Stomach (tissue), 9 donors: ENCODE data around the gene DNAI1. TPM values are rescaled to one million over a fixed set of nuclear protein-coding genes. Genes with fewer than 3 reads are reported as not detected.
"Not testable (repeated sequence)": the region's sequence is repeated elsewhere in the genome, so short reads cannot be mapped to it uniquely, and the experiment has no call there.

Experiments
- DNase-seq, 2 donors: peaks; one replicate each; pipeline versions ENCODE4 v3.0.0 to v3.0.0-alpha.2; 2013 to 2019
- H3K27ac ChIP-seq, 5 donors: fragments of 200-600 bp in 4 of 5; sonication (generic) in 4 of 5; one replicate each; pipeline ENCODE4 v1.5.1; 2013 to 2019; ENCODE audit warnings: mild to moderate bottlenecking in 1 of 5, moderate library complexity in 1 of 5
- H3K27me3 ChIP-seq, 3 donors: fragments of 200-600 bp; sonication (generic); one replicate each; pipeline ENCODE4 v1.5.1; 2017 to 2019; ENCODE audit warnings: mixed run types in 1 of 3
- H3K36me3 ChIP-seq, 4 donors: fragments of 200-600 bp; sonication (generic); 1 replicate in 3 of 4; 2 replicates in 1 of 4; pipeline ENCODE4 v1.5.1; 2016 to 2019
- H3K4me1 ChIP-seq, 4 donors: fragments of 200-600 bp; sonication (generic); one replicate each; pipeline ENCODE4 v1.5.1; 2016 to 2019
- H3K4me3 ChIP-seq, 4 donors: fragments of 200-600 bp; sonication (generic) in 3 of 4; one replicate each; pipeline ENCODE4 v1.5.1; 2016 to 2019; ENCODE audit warnings: mild to moderate bottlenecking in 1 of 4
- H3K9me3 ChIP-seq, 4 donors: fragments of 200-600 bp; sonication (generic); one replicate each; pipeline ENCODE4 v1.5.1; 2016 to 2019
- EP300 ChIP-seq: sonication (generic); formaldehyde crosslinking; IDR thresholded peaks from one replicate; pipeline ENCODE4 v1.6.1; 2017; ENCODE audit warnings: antibody characterized with exemption
- POLR2A ChIP-seq, 4 donors: fragments of 450-650 bp; IDR thresholded peaks; one replicate each; pipeline ENCODE4 v1.6.1; 2016; ENCODE audit warnings: antibody characterized with exemption in 4 of 4, control low read depth in 2 of 4, mild to moderate bottlenecking in 1 of 4, moderate library complexity in 1 of 4
- POLR2AphosphoS5 ChIP-seq, 3 donors: sonication (generic); formaldehyde crosslinking; IDR thresholded peaks; one replicate each; pipeline ENCODE4 v1.6.1; 2016; ENCODE audit warnings: antibody characterized with exemption in 3 of 3
- WGBS, 5 donors: extraction: QIAGEN DNeasy Blood & Tissue Kit in 3 of 5; methylation state at CpG; one replicate each; pipeline versions ENCODE4 v1.1.5 to v1.1.7; 2013 to 2018; 5-methylcytosine and 5-hydroxymethylcytosine counted together
- intact Hi-C: fragments of 100-400 bp; cut with DNase I; formaldehyde crosslinking; loops from one replicate; pipeline ENCODE4 v1.15.1; 2023; ENCODE audit warnings: low total_unique reads
- polyA plus RNA-seq, 3 donors: library from polyadenylated mRNA; stranded (reverse); fragments of 200-250 nt; gene quantifications; one replicate each; pipeline ENCODE4 v1.2.3, GENCODE V29; 2013
- total RNA-seq, 5 donors: library from RNA; depleted of rRNA; stranded (reverse); fragments of >200 nt; gene quantifications; one replicate each; pipeline versions ENCODE4 v1.1.0 to v1.2.3, GENCODE V29; 2014 to 2016
- TF ChIP-seq, protein P1 (sequence below), 7 experiments: fragments of 450-650 bp in 4 of 7; fragments of 200-600 bp in 3 of 7; sonication (generic) in 3 of 7; IDR thresholded peaks; one replicate each; pipeline ENCODE4 v1.5.1; 2016 to 2019; ENCODE audit warnings: antibody characterized with exemption in 7 of 7, control low read depth in 2 of 7, mild to moderate bottlenecking in 1 of 7
- donor health status: healthy with polysubstance abuse.
- donor health status: Bipolar disorder and iron deficiency.
- donor health status: healthy.

DNAI1 gene
- total and polyA plus RNA-seq, 8 donors: 0.31 to 1.0 TPM; not detected in 6

DNA sequence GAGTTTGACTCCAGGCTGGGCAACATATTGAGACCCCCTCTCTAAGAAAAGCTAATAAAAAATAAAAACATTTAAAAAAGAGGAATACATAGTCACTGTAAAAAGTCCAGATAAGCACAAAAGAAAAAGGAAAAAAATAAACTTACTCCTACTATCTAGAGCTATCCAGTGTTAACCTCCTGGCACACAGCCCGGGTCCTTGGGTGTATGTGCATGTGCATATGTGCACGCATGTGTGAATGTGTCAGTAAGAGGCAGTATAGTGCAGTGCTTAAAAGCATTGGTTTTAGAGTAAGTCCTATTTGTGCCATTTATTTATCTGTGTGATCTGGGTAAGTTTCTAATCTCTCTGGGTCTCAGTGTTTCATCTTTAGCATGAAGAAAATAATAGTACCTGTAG, 26.9 kb upstream of the DNAI1 start:
- Histone ChIP-seq H3K27ac (no peak overlapping the region), H3K36me3 (no peaks in the 10 kb centered on the region), H3K4me3 (no peak overlapping the region), H3K4me1 (peaks cover 0 to 30% (median 21%) of the 10 kb centered on the region in 4 donors), H3K9me3 (no peaks in the 10 kb centered on the region), H3K27me3 (no peaks in the 10 kb centered on the region)
- TF ChIP-seq POLR2AphosphoS5 (IDR thresholded peaks at IDR 0.05): no peak
- intact Hi-C loops: no loop called here
- peak; percentile 28 to 40 for DNase-seq
- WGBS, 5 donors: 47 to 70% (median 62%) methylated on average over 2 of the region's 2 CpGs

DNA sequence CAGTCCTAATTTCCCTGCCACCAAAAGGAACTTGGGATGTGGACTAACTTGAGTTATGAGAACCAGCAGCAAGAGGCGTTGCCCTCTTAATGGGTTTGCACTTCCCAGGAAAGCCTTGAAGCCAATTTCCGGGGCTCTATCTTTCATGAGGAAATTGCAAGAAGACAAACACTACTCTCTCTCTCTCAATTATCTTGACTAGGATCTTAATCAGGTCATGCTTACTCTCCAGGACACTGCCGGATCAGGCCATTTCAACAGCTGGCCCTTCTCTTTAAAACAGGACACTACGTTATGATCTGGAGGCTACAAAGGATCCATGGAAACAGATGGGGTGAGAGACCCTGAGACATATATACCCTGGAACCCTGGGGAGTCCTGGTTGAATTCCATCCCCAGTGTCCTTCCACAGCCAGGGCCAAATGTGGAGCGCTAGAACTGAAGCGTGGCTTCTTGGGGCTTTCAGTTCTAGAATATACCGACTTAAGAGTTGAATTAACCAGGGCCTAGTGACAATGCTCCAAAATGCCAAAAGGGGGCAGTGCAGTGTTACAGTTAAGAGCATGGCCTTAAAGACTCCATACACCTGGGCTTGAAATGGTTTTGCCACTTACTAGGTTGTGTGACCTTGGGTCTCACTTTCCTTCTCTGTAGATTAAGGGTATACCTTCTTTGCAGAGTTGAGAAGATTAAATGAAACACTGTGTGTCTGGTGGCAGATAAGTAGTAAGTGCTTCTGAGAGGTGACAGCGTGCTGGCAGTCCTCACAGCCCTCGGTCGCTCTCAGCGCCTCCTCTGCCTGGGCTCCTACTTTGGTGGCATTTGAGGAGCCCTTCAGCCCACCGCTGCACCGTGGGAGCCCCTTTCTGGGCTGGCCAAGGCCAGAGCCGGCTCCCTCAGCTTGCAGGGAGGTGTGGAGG, 21.3 kb upstream of the DNAI1 start:
- intact Hi-C loops: loop anchor here (5.0 kb wide), 1 partner anchor 60 kb away; no protein-coding TSS in a partner anchor
- 66 to 73% (median 68%) methylated on average over 12 to 14 of the region's 14 CpGs for WGBS, 5 donors

DNA sequence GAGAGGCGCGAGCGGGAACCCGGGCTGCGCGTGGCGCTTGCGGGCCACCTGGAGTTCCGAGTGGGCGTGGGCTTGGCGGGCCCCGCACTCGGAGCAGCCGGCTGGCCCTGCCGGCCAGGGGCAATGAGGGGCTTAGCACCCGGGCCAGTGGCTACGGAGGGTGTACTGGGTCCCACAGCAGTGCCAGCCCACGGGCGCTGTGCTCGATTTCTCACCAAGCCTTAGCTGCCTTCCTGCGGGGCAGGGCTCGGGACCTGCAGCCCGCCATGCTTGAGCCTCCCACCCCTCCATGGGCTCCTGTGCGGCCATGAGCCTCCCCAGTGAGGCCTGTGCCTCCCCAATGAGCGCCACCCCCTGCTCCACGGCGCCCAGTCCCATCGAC, 20.7 kb upstream of the DNAI1 start:
- not testable (repeated sequence) for DNase-seq, H3K9me3 ChIP-seq, H3K4me3 ChIP-seq, H3K27ac ChIP-seq, H3K27me3 ChIP-seq
- WGBS, 5 donors: 91 to 97% (median 95%) methylated on average over 13 to 28 of the region's 28 CpGs
- Histone ChIP-seq H3K4me1 (peaks cover 0 to 13% (median 6%) of the 10 kb centered on the region in 4 donors), H3K36me3 (peaks cover 0 to 13% (median 11%) of the 10 kb centered on the region in 4 donors)
- intact Hi-C loops: loop anchor here (5.0 kb wide), 1 partner anchor 59 kb away; no protein-coding TSS in a partner anchor

More for the DNA sequence above, 21.3 kb upstream of the DNAI1 start:
- DNase-seq: peak; percentile 70 to 90
- no peaks in the 10 kb centered on the region for H3K9me3 ChIP-seq
- peaks cover 0 to 13% (median 6%) of the 10 kb centered on the region in 4 donors for H3K4me1 ChIP-seq
- TF ChIP-seq POLR2A (IDR thresholded peaks at IDR 0.05): no peak
- TF ChIP-seq, protein P1, sequence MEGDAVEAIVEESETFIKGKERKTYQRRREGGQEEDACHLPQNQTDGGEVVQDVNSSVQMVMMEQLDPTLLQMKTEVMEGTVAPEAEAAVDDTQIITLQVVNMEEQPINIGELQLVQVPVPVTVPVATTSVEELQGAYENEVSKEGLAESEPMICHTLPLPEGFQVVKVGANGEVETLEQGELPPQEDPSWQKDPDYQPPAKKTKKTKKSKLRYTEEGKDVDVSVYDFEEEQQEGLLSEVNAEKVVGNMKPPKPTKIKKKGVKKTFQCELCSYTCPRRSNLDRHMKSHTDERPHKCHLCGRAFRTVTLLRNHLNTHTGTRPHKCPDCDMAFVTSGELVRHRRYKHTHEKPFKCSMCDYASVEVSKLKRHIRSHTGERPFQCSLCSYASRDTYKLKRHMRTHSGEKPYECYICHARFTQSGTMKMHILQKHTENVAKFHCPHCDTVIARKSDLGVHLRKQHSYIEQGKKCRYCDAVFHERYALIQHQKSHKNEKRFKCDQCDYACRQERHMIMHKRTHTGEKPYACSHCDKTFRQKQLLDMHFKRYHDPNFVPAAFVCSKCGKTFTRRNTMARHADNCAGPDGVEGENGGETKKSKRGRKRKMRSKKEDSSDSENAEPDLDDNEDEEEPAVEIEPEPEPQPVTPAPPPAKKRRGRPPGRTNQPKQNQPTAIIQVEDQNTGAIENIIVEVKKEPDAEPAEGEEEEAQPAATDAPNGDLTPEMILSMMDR (IDR thresholded peaks at IDR 0.05): peak in 5 of 7 experiments; percentile 59 to 79 (median 71)
- no peak overlapping the region for H3K4me3 ChIP-seq
- H3K27me3 ChIP-seq: no peaks in the 10 kb centered on the region
- H3K36me3 ChIP-seq: peaks cover 0 to 13% (median 11%) of the 10 kb centered on the region in 4 donors
- no peak overlapping the region for H3K27ac ChIP-seq

DNA sequence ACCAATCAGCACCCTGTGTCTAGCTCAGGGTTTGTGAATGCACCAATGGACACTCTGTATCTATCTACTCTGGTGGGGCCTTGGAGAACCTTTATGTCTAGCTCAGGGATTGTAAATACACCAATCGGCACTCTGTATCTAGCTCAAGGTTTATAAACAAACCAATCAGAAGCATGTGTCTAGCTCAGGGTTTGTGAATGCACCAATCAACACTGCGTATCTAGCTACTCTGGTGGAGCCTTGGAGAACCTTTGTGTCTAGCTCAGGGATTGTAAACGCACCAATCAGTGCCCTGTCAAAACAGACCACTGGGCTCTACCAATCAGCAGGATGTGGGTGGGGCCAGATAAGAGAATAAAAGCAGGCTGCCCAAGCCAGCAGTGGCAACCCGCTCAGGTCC, 20.1 kb upstream of the DNAI1 start:
- 88 to 94% (median 92%) methylated on average over 4 of the region's 4 CpGs for WGBS, 5 donors
- intact Hi-C loops: loop anchor here (5.0 kb wide), 1 partner anchor 59 kb away; no protein-coding TSS in a partner anchor

DNA sequence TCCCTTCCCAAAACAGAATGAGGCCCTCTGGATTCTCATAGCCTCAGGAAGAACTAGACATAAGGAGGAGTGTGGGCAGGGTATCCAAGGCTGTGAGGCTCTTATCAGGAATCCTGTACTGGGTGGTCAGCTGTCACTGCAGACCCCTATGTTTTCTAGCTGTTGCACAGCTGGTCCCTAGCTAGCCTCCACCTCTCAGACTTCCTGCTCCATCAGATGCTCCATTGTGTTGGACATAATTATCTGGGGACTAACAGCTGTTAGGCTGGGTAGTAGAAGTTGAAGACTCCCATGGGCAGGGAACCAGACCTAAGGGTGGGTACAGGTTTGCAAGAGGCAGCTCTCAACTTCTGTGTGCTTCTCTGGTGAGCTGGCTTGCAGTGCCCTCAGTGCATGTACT, 18.6 kb upstream of the DNAI1 start:
- H3K36me3 ChIP-seq: peaks cover 0 to 13% (median 11%) of the 10 kb centered on the region in 4 donors
- intact Hi-C loops: no loop called here
- no peaks in the 10 kb centered on the region for H3K9me3 ChIP-seq
- no peak for TF ChIP-seq EP300
- no peak for TF ChIP-seq POLR2A (IDR thresholded peaks at IDR 0.05)
- no peak for TF ChIP-seq POLR2AphosphoS5 (IDR thresholded peaks at IDR 0.05)
- TF ChIP-seq, protein P1 (IDR thresholded peaks at IDR 0.05): no peak
- DNase-seq: no peak
- no peak overlapping the region for H3K4me3 ChIP-seq
- H3K4me1 ChIP-seq: peaks cover 0 to 13% (median 6%) of the 10 kb centered on the region in 4 donors
- no peak overlapping the region for H3K27ac ChIP-seq
- no peaks in the 10 kb centered on the region for H3K27me3 ChIP-seq

More for the DNA sequence above, 20.1 kb upstream of the DNAI1 start:
- H3K4me3 ChIP-seq, DNase-seq, H3K27ac ChIP-seq, H3K9me3 ChIP-seq, H3K27me3 ChIP-seq: not testable (repeated sequence)
- Histone ChIP-seq H3K36me3 (peaks cover 0 to 13% (median 11%) of the 10 kb centered on the region in 4 donors), H3K4me1 (peaks cover 0 to 13% (median 6%) of the 10 kb centered on the region in 4 donors)

DNA sequence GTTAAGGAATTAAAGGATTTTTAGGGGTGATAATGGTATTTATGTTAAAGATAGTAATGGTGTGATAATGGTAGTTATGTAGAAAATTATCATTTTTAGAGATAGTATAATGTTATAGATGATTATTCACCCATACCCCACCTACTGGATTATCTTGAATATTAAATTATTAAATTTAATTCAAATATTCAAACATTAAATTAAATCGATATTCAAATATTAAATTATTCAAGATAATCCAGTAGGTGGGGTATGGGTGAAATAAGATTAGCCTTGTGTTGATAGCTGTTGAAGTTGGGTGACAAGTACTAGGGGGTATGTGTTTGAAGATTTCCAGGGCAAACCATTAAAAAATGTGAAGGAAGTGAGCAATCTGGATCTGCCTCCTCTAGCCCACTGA, 15.8 kb upstream of the DNAI1 start:
- H3K9me3 ChIP-seq: no peaks in the 10 kb centered on the region
- peaks cover 0 to 13% (median 6%) of the 10 kb centered on the region in 4 donors for H3K4me1 ChIP-seq
- TF ChIP-seq, protein P1 (IDR thresholded peaks at IDR 0.05): no peak
- TF ChIP-seq EP300: no peak
- TF ChIP-seq POLR2A (IDR thresholded peaks at IDR 0.05): no peak
- TF ChIP-seq POLR2AphosphoS5 (IDR thresholded peaks at IDR 0.05): no peak

More for the DNA sequence above, 15.8 kb upstream of the DNAI1 start:
- Histone ChIP-seq H3K4me3 (no peak overlapping the region), H3K27me3 (no peaks in the 10 kb centered on the region), H3K36me3 (peaks cover 0 to 13% (median 11%) of the 10 kb centered on the region in 4 donors), H3K27ac (no peak overlapping the region)
- no peak for DNase-seq
- intact Hi-C loops: no loop called here
- 90 to 95% (median 94%) methylated on average over 1 of the region's 1 CpG for WGBS, 5 donors
